Motor neuron (in vitro differentiated cells): Measurements from ENCODE around the gene KIF6. TPM values are rescaled to one million over a fixed set of nuclear protein-coding genes. Genes with fewer than 3 reads are reported as not detected.

ENCODE experiments used
- ATAC-seq, 8 experiments: fragments of 200-7000 bp; cut with Tn5 transposase; replicated peaks in 6 of 8; 2 replicates each; pipeline ENCODE4 v1.8.0; 2021; ENCODE audit warnings: mild to moderate bottlenecking in 8 of 8, moderate library complexity in 8 of 8
- H3K27ac ChIP-seq, 2 donors: fragments of 250-450 bp; sonication (Bioruptor Pico); 2 replicates each; pipeline ENCODE4 v1.9.0; 2021; ENCODE audit warnings: antibody characterized with exemption in 2 of 2, mild to moderate bottlenecking in 2 of 2, moderate library complexity in 1 of 2
- H3K4me1 ChIP-seq, 2 donors: fragments of 250-450 bp; sonication (Bioruptor Pico); replicated peaks in 1 of 2; 2 replicates each; pipeline ENCODE4 v1.6.1; 2021; ENCODE audit warnings: antibody characterized with exemption in 2 of 2, mild to moderate bottlenecking in 2 of 2, moderate library complexity in 1 of 2
- H3K4me3 ChIP-seq, 5 donors: fragments of 250-450 bp; sonication (Bioruptor Pico); 2 replicates each; pipeline ENCODE4 v1.9.0; 2021; ENCODE audit warnings: antibody characterized with exemption in 5 of 5, mild to moderate bottlenecking in 5 of 5, moderate library complexity in 4 of 5
- WGBS, 10 experiments: fragments of 450-650 bp; shearing (Covaris generic); methylation state at CpG; one replicate each; pipeline ENCODE4 v1.0.0; 2022; 5-methylcytosine and 5-hydroxymethylcytosine counted together
- in situ Hi-C, 9 experiments: fragments of 400-800 bp; cut with MboI; loops; one replicate each; pipeline ENCODE4 v1.15.0; 2021; ENCODE audit warnings: low sequenced_read_pairs in 9 of 9, low pct_unique_long_range_greater_than_20kb in 2 of 9; ENCODE audit not compliant: unreplicated experiment in 9 of 9
- total RNA-seq, 8 experiments: library from RNA; unstranded; fragments of 300-600 nt; gene quantifications; 2 replicates each; pipeline versions ENCODE4 v1.2.3 to v1.2.4, GENCODE V29; 2022

The KIF6 gene
- total RNA-seq, 8 experiments from 2014 or later = 1.0 to 2.8 (median 1.6) TPM

DNA sequence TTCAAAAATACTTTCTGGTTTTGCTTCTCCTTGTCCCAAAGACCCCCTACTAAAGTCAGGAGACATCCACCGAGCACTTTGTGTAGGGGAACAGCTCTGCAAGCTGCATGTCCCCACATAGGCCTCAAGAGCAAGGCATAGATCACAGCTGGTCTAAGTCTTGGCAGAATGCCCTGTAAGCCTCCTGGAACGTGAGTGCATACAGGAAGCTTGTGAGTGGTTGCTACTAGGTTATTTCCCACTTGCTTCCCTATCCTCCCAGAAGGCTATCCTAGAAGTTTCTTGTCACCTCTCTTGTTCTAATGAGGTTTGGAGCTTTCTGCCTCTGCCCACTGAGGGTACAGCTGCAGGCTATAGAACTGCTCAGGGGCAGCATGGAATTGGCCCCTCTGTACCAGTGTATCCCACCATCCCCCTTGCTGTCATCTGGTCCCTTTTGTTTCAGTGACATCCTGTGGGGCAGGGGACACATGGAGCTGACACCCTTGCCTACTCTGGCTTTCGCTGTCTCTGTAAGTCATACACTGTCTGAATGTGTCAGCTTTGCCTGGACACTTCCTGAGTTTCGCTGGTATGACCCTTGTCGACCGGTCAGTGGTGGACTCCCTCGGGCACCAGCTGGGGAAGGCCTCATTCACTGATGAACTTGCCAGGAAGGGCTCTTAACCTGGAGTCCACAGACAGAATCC is 367.1 kb downstream of the KIF6 start:
- Histone ChIP-seq H3K4me3 (no peak overlapping the region), H3K4me1 (peaks cover 4% of the 10 kb centered on the region in 2 donors), H3K27ac (no peak overlapping the region)
- 41 to 90% (median 65%) methylated on average over 2 to 6 of the region's 7 CpGs; no CpG with 5 or more reads in 4 of the 10 experiments for WGBS, 10 experiments
- ATAC-seq = peak in 4 of 8 experiments; percentile 21 to 59 (median 42)
- in situ Hi-C loops = loop anchor here in 8 of 9 experiments (25.0 kb wide), 6 partner anchors 529 to 1704 kb away; partner anchors contain the start of genes APOBEC2 (in 3 of the 8), NFYA (in 3 of the 8), OARD1 (in 3 of the 8) and TSPO2 (in 1 of the 8)

DNA sequence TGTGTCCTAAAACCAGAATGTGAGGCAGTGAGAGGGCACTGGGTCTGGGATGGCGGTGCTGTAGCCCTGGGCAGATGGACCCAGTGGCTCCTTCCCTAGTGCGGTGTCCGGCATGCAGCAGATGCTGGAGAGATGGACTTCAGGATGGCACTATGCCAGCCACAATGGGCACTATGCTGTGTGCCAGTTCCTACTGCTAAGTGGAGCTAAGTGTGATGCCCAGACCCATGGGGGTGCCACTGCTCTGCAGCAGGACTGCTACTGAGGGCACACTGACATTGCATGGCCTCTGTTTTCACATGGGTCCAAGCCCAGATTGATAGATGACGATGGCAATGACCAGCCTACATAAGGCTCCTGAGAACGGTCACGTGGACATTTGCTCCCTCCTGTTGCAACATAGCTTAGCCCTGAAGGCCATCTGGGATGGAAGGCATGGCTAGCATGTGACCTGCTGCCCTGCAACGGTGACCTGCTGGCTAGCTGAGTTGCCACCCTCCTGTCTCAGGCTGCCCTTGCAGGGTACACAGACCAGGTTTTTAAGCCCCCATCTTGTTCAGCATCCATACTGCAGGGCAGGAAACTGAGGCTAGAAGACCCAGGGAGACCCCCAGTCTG is 371.4 kb downstream of the KIF6 start:
- Histone ChIP-seq H3K27ac (no peak overlapping the region), H3K4me1 (no peaks in the 10 kb centered on the region), H3K4me3 (no peak overlapping the region)
- in situ Hi-C loops = loop anchor here in 8 of 9 experiments (25.0 kb wide), 6 partner anchors 533 to 1708 kb away; partner anchors contain the start of genes APOBEC2 (in 3 of the 8), NFYA (in 3 of the 8), OARD1 (in 3 of the 8) and TSPO2 (in 1 of the 8)
- 20 to 88% (median 72%) methylated on average over 1 to 6 of the region's 7 CpGs; no CpG with 5 or more reads in 5 of the 10 experiments for WGBS, 10 experiments
- no peak for ATAC-seq

DNA sequence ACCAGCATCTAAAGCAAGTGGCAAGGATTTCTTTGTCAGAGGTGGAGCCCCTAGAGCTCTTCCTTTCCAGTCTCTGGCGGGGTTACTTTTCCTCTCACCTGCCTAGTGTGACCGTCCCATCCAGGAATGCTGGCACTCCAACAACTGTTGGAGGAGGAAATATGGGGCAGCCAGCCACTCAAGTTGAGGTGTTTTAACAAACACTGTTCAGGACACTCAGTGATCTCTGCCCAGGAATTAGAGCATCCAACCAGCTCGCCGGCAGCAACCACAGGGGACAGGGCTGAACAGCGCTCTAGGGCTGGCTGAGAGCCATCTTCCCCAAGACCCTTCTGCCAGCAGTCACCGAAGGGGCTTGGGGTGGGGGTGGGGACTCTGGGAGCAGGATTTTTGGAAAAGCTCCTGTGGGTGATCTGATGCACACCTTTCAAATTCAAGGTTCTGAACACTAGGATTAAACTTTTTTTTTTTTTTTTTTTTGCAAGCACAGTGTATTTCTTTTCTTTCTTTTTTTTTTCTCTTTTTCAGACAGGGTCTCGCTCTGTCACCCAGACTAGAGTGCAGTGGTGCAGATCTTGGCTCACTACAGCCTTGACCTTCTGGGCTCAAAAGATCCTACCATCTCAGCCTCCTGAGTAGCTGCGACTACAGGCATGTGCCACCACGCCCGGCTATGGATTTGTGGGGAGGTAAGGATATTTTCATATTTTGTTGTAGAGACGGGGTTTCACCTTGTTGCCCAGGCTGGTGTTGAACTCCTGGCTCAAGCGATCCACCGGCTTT is 374.3 kb downstream of the KIF6 start:
- WGBS, 10 experiments = 48 to 94% (median 86%) methylated on average over 1 to 6 of the region's 13 CpGs; no CpG with 5 or more reads in 3 of the 10 experiments
- no peak for ATAC-seq
- Histone ChIP-seq H3K4me3 (no peak overlapping the region), H3K27ac (no peak overlapping the region), H3K4me1 (no peaks in the 10 kb centered on the region)
- in situ Hi-C loops = loop anchor here in 8 of 9 experiments (25.0 kb wide), 6 partner anchors 536 to 1711 kb away; partner anchors contain the start of genes APOBEC2 (in 3 of the 8), NFYA (in 3 of the 8), OARD1 (in 3 of the 8) and TSPO2 (in 1 of the 8)

DNA sequence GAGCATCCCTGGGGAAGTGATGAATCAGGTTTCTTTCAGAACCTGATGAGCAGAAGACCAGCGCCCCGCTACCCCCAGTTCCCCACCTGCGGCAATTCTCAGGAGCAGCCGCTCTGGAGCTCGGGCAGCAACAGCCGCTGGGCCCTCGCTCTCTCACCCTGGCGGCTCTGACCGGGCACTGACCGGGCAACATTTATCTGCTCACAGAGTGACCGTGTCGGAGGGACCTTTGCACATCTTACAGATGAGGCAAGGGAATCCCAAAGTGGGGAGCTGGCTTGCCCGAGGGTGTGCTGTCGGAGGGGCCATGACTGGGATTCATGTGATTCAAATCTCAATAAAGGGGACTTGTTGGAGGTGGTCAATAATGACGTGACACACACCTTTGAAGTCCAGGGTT is 376.5 kb downstream of the KIF6 start:
- no peaks in the 10 kb centered on the region for H3K4me1 ChIP-seq
- WGBS, 10 experiments = 50 to 100% (median 87%) methylated on average over 1 to 9 of the region's 15 CpGs; no CpG with 5 or more reads in 5 of the 10 experiments
- no peak for ATAC-seq
- no peak overlapping the region for H3K27ac ChIP-seq
- no peak overlapping the region for H3K4me3 ChIP-seq
- in situ Hi-C loops = no loop called here

DNA sequence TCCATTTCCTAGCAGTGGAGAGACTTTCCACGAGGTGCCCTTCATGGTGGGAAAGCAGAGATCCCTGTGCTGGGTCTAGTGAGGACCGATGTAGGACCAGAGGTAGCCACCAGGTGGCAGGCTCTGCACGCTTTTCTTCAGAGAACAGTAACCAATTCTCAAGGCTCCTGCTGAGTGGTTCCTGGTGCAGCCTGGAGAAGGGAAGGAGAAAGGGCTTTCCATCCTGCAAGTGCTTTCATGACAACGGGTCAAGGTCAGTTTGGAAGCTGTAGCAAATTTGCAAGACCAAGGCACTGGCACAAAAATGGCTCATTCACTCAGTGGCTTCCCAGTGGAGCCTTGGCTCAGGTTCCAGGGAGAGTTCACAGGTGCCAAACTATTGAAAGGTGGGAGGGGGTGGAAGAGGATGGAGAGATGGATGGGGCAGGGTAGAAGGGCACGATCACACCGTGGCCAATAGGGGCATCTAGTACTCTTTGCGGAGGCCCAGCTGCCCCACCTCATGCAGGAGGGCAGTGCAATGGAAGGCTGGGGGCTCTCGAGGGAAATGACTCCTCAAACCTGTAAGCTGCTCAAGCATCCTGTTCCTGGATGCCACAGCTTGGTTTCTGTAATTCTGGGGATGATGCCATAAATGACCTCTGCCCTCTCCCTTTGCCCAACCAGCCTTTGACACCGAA is 377.2 kb downstream of the KIF6 start:
- Histone ChIP-seq H3K27ac (no peak overlapping the region), H3K4me1 (no peaks in the 10 kb centered on the region), H3K4me3 (no peak overlapping the region)
- in situ Hi-C loops = no loop called here
- WGBS, 10 experiments = 0 to 100% (median 53%) methylated on average over 1 to 4 of the region's 9 CpGs; no CpG with 5 or more reads in 4 of the 10 experiments
- ATAC-seq = peak; percentile 67 to 97 (median 85)

DNA sequence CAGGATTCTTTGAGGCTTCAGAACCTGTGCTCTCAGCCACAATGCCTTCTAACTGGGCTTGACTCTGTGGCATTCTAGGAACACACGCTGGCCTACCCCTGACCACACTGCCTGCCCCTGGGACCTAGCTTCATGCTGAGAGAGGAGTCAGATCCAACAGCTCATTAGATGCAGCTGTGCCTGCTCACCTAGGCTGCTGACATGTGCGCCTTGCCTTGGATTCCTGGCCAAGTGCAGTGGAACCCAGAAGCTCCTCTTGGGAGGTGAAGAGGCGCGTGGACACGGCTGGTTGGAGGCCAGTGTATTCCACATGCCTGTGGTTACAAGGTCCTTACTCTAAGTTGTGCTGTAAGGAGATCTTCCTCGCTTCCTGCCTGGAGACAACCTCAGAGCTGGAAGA is 378.0 kb downstream of the KIF6 start:
- ATAC-seq = no peak
- no peak overlapping the region for H3K4me3 ChIP-seq
- H3K4me1 ChIP-seq = no peaks in the 10 kb centered on the region
- H3K27ac ChIP-seq = no peak overlapping the region
- in situ Hi-C loops = no loop called here
- 0 to 100% (median 50%) methylated on average over 1 to 4 of the region's 6 CpGs; no CpG with 5 or more reads in 4 of the 10 experiments for WGBS, 10 experiments

DNA sequence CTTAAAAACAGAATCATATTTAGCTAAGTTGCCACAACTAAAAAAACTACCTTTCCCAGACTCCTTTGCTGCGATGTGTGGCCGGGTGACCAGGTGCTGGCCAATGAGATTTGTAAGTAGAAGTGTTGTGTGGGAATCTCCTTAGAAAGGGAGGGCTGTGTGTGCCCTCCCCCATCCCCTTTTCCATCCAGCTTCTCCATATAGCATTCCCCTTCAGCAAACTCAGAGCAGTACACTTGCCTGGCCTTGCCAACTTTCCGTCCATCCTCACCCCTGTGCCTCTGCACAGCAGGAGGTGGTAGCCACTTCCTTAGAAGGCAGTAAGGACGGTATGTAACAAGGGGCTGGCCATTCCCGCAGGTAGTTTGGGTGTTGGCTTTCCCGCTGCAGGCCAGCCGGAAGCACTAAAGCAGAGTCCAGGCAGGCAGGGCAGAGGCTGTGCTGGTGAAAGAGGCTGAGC is 380.4 kb downstream of the KIF6 start:
- H3K4me3 ChIP-seq = no peak overlapping the region
- WGBS, 10 experiments = 40 to 94% (median 67%) methylated on average over 2 to 4 of the region's 7 CpGs; no CpG with 5 or more reads in 6 of the 10 experiments
- peak in 1 of 8 experiments; percentile 31 for ATAC-seq
- H3K27ac ChIP-seq = no peak overlapping the region
- H3K4me1 ChIP-seq = peaks cover 7 to 9% of the 10 kb centered on the region in 2 donors
- in situ Hi-C loops = no loop called here

DNA sequence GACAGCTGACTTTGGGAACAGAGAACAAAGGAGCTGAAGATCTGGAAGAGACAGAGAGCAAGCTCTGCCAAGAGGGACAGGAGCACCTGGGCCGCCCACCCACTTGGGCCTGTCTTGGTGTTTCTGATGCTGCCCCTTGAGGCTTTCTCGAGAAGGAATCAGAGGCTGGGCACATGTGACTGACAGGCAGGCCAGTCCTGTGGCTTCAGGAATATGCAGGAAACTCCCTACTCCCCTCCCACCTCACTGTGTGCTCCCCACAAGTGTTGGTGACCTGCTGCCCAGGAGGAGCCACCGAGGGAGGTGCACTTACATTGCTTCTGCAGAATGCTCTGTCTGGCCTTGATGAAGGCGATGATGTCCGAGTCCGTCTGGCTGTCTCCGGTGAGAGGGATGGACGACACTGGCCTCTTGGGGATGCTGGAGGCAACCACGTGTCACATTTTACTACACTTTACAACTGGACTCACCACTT is 381.8 kb downstream of the KIF6 start:
- H3K4me1 ChIP-seq = peaks cover 16 to 22% of the 10 kb centered on the region in 2 donors
- ATAC-seq = peak in 2 of 8 experiments; percentile 41 to 47
- H3K27ac ChIP-seq = no peak overlapping the region
- WGBS, 10 experiments = 76 to 100% (median 86%) methylated on average over 1 to 8 of the region's 9 CpGs; no CpG with 5 or more reads in 4 of the 10 experiments
- in situ Hi-C loops = no loop called here
- H3K4me3 ChIP-seq = no peak overlapping the region

DNA sequence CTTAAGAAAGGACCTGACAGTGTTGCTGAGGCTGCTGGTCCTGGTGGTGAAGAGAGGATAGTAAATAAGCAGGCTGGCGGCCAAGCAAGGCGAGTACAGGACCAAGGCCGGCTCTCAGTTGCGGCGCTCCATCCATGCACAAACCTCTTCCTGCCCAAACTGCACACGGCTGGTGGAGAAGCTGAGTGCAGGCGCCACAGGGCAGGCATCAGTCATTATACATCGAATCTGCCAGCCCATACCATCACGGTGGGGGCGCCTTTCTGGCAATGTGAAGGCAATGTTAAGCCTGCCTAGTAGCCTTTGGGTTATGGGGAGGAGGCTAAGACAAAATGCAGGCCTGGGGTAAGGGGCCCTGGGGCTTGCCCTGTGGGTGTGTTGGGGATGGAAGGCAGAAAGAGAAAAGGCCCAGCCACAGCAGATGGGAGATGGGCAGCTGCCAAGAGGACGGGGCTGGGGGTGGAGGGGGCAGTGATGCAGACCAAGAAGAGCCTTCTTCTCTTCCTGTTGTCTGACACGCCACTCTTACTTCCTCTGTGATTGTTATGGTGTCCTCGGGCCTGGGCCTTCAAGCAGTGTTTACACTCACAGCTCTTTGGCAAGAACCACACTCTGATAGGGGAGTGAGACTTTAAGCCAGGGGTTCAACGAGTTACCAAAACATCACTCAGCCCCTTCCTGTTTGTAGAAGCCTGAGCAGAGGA is 382.4 kb downstream of the KIF6 start:
- Histone ChIP-seq H3K4me3 (no peak overlapping the region), H3K27ac (no peak overlapping the region), H3K4me1 (peaks cover 16 to 23% of the 10 kb centered on the region in 2 donors)
- in situ Hi-C loops = no loop called here
- 40 to 100% (median 80%) methylated on average over 1 to 3 of the region's 14 CpGs; no CpG with 5 or more reads in 5 of the 10 experiments for WGBS, 10 experiments
- ATAC-seq = no peak

DNA sequence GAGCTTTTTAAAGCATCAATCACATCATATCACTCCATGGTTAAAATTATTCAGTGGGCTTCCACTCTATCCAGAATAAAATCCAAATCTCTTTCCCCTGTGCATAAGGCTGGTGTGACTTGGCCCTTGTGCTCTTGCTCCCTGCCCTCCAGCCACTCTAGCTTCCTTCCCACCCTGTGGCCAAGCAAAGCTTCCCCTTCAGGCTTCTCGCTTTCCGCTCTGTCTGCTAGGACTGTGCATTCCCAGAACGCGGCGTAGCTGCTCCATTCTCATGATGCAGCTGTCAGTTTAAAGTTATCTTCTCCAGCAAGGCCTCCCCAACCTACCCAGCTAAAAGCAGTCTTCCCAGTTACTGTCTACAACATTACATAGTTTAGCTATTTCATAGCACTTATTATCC is 383.3 kb downstream of the KIF6 start:
- peaks cover 16 to 23% of the 10 kb centered on the region in 2 donors for H3K4me1 ChIP-seq
- 88 to 100% (median 100%) methylated on average over 2 to 5 of the region's 5 CpGs; no CpG with 5 or more reads in 5 of the 10 experiments for WGBS, 10 experiments
- H3K27ac ChIP-seq = no peak overlapping the region
- H3K4me3 ChIP-seq = no peak overlapping the region
- ATAC-seq = no peak
- in situ Hi-C loops = no loop called here

DNA sequence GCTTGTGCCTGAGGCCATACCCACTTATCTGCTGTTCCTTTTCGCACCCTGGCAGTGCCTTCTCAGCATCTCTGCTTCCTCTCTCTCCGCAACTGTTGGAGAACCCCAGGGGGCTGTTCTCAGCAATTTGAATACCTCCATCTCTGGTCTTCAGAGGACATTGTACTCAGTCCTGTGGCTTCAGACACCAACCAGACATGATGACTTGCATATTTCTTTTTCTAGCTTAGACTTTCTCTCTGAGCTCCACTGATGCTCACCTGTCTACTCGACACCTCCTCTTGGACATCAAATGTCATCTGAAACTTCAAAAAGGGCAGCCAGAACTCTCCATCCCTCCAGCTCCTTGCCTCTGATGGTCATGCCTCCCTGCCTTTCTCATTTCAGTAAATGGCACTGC is 383.9 kb downstream of the KIF6 start:
- Histone ChIP-seq H3K27ac (no peak overlapping the region), H3K4me3 (no peak overlapping the region), H3K4me1 (peaks cover 18 to 26% of the 10 kb centered on the region in 2 donors)
- ATAC-seq = no peak
- 0 to 94% (median 84%) methylated on average over 1 to 3 of the region's 3 CpGs; no CpG with 5 or more reads in 5 of the 10 experiments for WGBS, 10 experiments
- in situ Hi-C loops = no loop called here
